ENCODE measurements around the gene D2HGDH.
"Not testable (repeated sequence)": the region's sequence is repeated elsewhere in the genome, so short reads cannot be mapped to it uniquely, and the experiment has no call there.

The D2HGDH gene

GRCh38 chr2:241773511-241774418, 39.3 kb downstream of the D2HGDH start:
- no peaks in the 10 kb centered on the region for H3K36me3 Mint-ChIP-seq
- peaks cover 5% of the 10 kb centered on the region for H3K27me3 Mint-ChIP-seq
- no peak overlapping the region for H3K27ac Mint-ChIP-seq
- DNase-seq (ENCODE audit: low spot score in 2 of 2) = no peak
- peaks cover 8% of the 10 kb centered on the region for H3K4me1 Mint-ChIP-seq
- ATAC-seq (ENCODE audit: low read depth) = no peak
- no peak overlapping the region for H3K4me3 Mint-ChIP-seq
- no peaks in the 10 kb centered on the region for H3K9me3 Mint-ChIP-seq

DNA sequence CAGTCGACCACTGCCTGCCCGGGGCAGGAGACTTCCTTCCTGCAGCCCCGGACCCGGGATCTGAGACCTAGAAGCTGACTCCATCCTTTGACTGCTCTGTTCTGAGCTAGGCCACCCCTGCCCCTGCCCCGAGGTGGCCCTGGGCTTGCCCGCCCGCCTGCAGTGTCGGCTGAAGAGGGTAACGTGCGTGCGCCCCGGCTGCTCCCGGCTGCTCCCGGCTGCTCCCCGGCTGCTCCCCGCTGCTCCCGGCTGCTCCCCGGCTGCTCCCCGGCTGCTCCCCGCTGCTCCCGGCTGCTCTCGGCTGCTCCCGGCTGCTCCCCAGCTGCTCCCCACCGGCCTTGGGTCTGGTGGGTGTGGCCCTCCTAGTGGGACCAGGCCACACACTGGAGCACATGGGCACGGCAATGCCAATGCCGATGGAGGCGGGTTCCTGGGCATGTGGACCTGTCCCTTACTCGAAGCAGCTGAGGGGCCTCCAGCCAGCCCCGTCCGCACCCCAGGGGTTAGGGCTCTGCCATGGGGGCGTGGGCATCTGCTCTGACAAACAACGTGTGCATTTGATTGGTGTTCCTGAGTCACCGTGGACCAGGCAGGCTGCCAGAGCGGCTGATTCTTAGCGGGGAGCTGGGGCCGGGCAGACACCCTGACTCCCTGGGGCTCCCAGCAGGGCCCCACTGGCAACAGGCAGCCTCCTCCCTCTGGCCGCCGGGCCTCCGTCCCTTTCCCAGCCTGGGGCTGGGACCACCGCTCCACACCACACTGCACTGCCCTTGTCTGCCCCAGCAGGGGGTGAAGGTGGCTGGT, 40.2 kb downstream of the D2HGDH start:
- Mint-ChIP-seq H3K4me1 (peaks cover 8% of the 10 kb centered on the region), H3K9me3 (no peaks in the 10 kb centered on the region), H3K27me3 (peaks cover 5% of the 10 kb centered on the region), H3K4me3 (no peak overlapping the region), H3K36me3 (no peaks in the 10 kb centered on the region), H3K27ac (no peak overlapping the region)
- no peak for DNase-seq (ENCODE audit: low spot score in 2 of 2)
- ATAC-seq (ENCODE audit: low read depth) = no peak

GRCh38 chr2:241775223-241776177, 41.1 kb downstream of the D2HGDH start:
- Mint-ChIP-seq H3K4me3 (no peak overlapping the region), H3K4me1 (peaks cover 8% of the 10 kb centered on the region)
- no peak for DNase-seq (ENCODE audit: low spot score in 2 of 2)

DNA sequence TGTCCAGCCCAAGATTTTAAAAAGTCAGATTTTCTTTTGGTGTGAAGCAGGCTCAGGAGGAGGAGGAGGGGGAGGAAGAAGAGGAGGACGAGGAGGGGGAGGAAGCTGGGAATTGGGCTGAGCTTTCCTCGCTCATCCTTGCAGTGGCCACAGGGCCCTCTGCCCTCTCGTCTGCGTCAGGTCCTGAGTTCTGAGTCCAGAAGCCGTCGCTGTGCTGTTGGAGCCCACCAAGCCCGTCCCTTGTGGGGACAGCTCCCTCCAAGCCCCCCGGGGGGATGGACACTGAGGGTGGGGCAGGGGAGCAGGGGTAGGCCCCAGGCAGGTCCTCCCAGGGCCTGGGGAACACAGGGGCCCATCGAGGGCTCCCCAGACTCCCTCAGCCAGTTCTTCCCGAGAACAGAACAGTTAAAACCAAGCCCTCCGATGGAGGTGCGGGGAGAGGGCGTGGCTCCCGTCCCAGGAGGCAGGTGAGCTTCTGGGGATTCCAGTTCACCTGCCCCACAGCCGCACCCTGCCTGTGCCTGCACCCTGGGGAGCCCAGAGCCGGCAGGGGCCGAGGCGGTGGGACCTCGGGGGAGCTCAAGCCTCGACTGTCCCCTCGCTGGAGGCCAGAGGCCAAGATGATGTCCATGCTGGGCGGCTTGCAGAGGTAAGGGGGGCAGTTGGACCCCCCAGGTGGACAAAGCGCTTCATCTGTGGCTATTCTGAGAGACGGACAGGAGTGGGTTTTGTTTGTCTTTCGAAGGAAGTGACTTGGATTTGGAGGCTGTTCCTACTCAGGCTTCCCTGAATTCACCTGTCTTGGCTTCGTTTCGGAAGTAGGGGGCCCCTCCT, 42.1 kb downstream of the D2HGDH start, which contains the start of gene GAL3ST2:
Gene GAL3ST2 (plus strand): TSS at position 487 of the 834 bp plus-strand sequence. CDS start 134 bp downstream, at position 621.
- H3K27me3 Mint-ChIP-seq = peaks cover 5% of the 10 kb centered on the region
- ATAC-seq (ENCODE audit: low read depth) (no peak), DNase-seq (ENCODE audit: low spot score in 2 of 2) (no peak)
- H3K9me3 Mint-ChIP-seq = no peaks in the 10 kb centered on the region
- no peaks in the 10 kb centered on the region for H3K36me3 Mint-ChIP-seq
- peaks cover 8% of the 10 kb centered on the region for H3K4me1 Mint-ChIP-seq
- no peak within 1 kb of the TSS for H3K27ac Mint-ChIP-seq
- H3K4me3 Mint-ChIP-seq = no peak within 1 kb of the TSS

More at GRCh38 chr2:241775223-241776177, 41.1 kb downstream of the D2HGDH start:
- H3K9me3 Mint-ChIP-seq = no peaks in the 10 kb centered on the region
- H3K36me3 Mint-ChIP-seq = no peaks in the 10 kb centered on the region
- H3K27me3 Mint-ChIP-seq = peaks cover 5% of the 10 kb centered on the region
- no peak overlapping the region for H3K27ac Mint-ChIP-seq
- no peak for ATAC-seq (ENCODE audit: low read depth)

GRCh38 chr2:241777170-241777685, 42.8 kb downstream of the D2HGDH start:
- no peak for DNase-seq (ENCODE audit: low spot score in 2 of 2)
- Mint-ChIP-seq H3K4me1 (peaks cover 3% of the 10 kb centered on the region), H3K9me3 (no peaks in the 10 kb centered on the region), H3K27me3 (peaks cover 5% of the 10 kb centered on the region), H3K36me3 (no peaks in the 10 kb centered on the region), H3K27ac (no peak overlapping the region), H3K4me3 (no peak overlapping the region)
- ATAC-seq (ENCODE audit: low read depth) = no peak

DNA sequence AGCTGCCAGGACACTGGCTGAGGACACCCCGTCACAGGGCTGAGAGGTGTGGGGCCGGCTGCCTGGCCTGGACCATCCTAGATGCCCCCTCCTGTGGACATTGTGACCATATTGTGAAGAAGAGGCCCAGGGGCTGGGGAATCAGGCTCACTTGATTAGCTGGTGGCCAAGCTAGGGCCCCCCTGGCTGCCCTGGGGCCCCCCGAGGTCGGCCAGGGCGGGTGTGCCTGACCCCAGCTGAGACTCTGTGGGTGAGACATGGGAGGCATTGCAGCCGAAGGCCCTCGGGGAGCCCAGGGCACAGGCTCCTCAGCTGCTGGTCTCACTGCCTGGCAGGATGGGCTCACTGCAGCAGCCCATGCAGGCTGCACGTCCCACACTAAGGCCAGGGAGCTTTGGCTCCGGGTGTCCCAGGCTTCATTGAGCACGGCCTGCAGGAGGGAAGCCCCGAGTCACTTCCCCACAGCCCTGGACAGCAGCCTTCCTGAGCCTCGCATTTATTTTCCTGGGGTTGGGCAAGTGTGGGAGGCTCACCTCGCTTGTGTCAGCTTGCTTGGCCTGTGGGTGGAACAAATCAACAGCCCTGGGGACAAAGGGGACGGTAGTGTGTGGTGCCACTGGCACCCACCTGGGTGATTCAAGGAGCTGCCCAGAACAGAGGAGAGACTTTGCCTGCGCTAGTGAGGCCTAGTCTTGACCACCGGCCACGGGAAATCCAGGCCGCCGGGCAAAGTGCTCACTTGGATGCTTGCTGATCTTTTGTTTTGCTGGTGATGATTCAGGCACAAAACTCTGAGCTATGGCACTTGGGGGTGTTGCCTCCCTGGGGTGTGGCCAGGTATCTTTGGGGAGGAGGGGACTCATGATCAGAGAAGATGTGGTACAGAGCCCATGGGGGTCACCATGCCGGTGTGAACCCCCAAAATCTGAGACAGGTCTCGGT, 43.5 kb downstream of the D2HGDH start:
- DNase-seq (ENCODE audit: low spot score in 2 of 2) = no peak
- Mint-ChIP-seq H3K27me3 (peaks cover 5% of the 10 kb centered on the region), H3K9me3 (no peaks in the 10 kb centered on the region), H3K36me3 (no peaks in the 10 kb centered on the region), H3K4me1 (no peaks in the 10 kb centered on the region), H3K4me3 (no peak overlapping the region), H3K27ac (no peak overlapping the region)
- ATAC-seq (ENCODE audit: low read depth) = no peak

DNA sequence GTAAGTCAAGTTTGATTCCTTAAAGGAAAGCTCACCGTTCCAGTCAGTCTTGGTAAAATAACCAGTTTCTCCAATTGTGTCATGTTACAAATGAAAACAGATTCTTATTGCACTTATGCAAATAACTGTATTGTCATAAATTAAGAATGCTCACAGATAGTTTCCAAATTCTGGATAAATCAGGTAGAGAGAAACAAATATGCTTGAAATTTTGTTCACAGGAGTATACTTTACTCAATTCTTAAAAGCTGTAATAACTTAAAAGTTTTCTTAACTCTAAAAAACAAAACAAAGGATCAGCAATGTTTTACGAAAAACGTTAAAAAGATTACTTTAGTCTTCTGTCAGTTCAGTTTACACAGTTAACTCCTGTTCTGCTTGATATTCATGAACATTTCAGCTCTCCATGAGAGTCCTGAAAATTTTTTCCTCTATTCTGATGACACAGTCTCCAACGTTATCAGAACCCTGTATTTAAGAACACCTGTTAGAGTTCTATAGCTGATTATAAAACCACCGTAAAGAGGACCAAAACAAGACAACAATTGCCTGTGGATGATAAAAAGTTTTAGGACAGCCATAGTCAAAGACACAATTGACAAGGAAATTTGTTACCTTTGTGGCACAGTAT, 46.6 kb downstream of the D2HGDH start:
- Mint-ChIP-seq H3K36me3 (peaks cover 1% of the 10 kb centered on the region), H3K27ac (no peak overlapping the region), H3K4me3 (no peak overlapping the region), H3K27me3 (peaks cover 2% of the 10 kb centered on the region), H3K9me3 (peaks cover 1% of the 10 kb centered on the region), H3K4me1 (no peaks in the 10 kb centered on the region)
- ATAC-seq (ENCODE audit: low read depth) (no peak), DNase-seq (ENCODE audit: low spot score in 2 of 2) (no peak)

GRCh38 chr2:241782053-241782452, 47.6 kb downstream of the D2HGDH start:
- not testable (repeated sequence) for ATAC-seq (ENCODE audit: low read depth); H3K27me3 Mint-ChIP-seq; H3K36me3 Mint-ChIP-seq; H3K4me3 Mint-ChIP-seq; DNase-seq (ENCODE audit: low spot score in 2 of 2); H3K27ac Mint-ChIP-seq; H3K4me1 Mint-ChIP-seq; H3K9me3 Mint-ChIP-seq

- DNase-seq (ENCODE audit: low spot score in 2 of 2) (no peak), ATAC-seq (ENCODE audit: low read depth) (peak; percentile 36)
- Mint-ChIP-seq H3K4me1 (peaks cover 16% of the 10 kb centered on the region), H3K36me3 (peaks cover under 1% of the 10 kb centered on the region), H3K27ac (peak overlapping the region; percentile 75), H3K9me3 (peaks cover 3% of the 10 kb centered on the region), H3K27me3 (no peaks in the 10 kb centered on the region), H3K4me3 (no peak overlapping the region)
Measured at GRCh38 chr2:241788135-241788534, 53.7 kb downstream of the D2HGDH start.

- DNase-seq (ENCODE audit: low spot score in 2 of 2) = peak in 1 of 2 donors; percentile 11
- Mint-ChIP-seq H3K4me3 (no peak overlapping the region), H3K9me3 (peaks cover 2% of the 10 kb centered on the region), H3K27me3 (peaks cover 2% of the 10 kb centered on the region), H3K27ac (peak overlapping the region; percentile 75), H3K36me3 (no peaks in the 10 kb centered on the region), H3K4me1 (peaks cover 18% of the 10 kb centered on the region)
- ATAC-seq (ENCODE audit: low read depth) = peak; percentile 86
Measured at GRCh38 chr2:241788572-241788971, 54.1 kb downstream of the D2HGDH start.

- DNase-seq (ENCODE audit: low spot score in 2 of 2); H3K27me3 Mint-ChIP-seq; H3K4me3 Mint-ChIP-seq; H3K36me3 Mint-ChIP-seq; H3K9me3 Mint-ChIP-seq; H3K27ac Mint-ChIP-seq; ATAC-seq (ENCODE audit: low read depth): not testable (repeated sequence)
- peaks cover 19% of the 10 kb centered on the region for H3K4me1 Mint-ChIP-seq
Measured at GRCh38 chr2:241791385-241791784, 57.0 kb downstream of the D2HGDH start.

All from memory B cell (primary cell).